CD4-positive, CD25-positive, alpha-beta regulatory T cell (primary cell): Measurements from ENCODE around the gene CNPY4. TPM values are rescaled to one million over a fixed set of nuclear protein-coding genes. Genes with fewer than 3 reads are reported as not detected.

Source experiments
- polyA plus RNA-seq, 4 donors: library from polyadenylated mRNA; unstranded; fragments of 300-500 nt; fragmentation: Illumina TruSeq; gene quantifications; one replicate each; pipeline ENCODE4 v1.2.3, GENCODE V29; 2021
- total RNA-seq: library from RNA; stranded (reverse); gene quantifications from one replicate; pipeline ENCODE4 v1.2.3, GENCODE V29; 2022

The CNPY4 gene
- total and polyA plus RNA-seq, 5 donors from 2014 or later = 14.1 to 20.7 (median 19.8) TPM

Other genes with a start within 250 kb of the CNPY4 start
- gene OR2AE1, start 242.6 kb upstream of the CNPY4 start, total RNA-seq = 0.99 TPM
- not detected for gene OR2AE1, start 242.6 kb upstream of the CNPY4 start, polyA plus RNA-seq
- 28.6 TPM for gene TRIM4, start 200.1 kb upstream of the CNPY4 start, total RNA-seq
- gene TRIM4, start 200.1 kb upstream of the CNPY4 start, polyA plus RNA-seq = 10 to 100 TPM; 21.3 to 32.6 (median 27.8) TPM
- gene GJC3, start 190.0 kb upstream of the CNPY4 start, total RNA-seq = 0.35 TPM
- 1 to 10 TPM in 3 of 4 donors, under 1 TPM in 1; 1.00 to 3.0 (median 1.5) TPM for gene GJC3, start 190.0 kb upstream of the CNPY4 start, polyA plus RNA-seq
- not detected for gene AZGP1, start 143.6 kb upstream of the CNPY4 start, total RNA-seq
- gene AZGP1, start 143.6 kb upstream of the CNPY4 start, polyA plus RNA-seq = not detected
- 57.8 TPM for gene ZKSCAN1, start 104.0 kb upstream of the CNPY4 start, total RNA-seq
- 10 to 100 TPM; 21.6 to 27.7 (median 26.8) TPM for gene ZKSCAN1, start 104.0 kb upstream of the CNPY4 start, polyA plus RNA-seq
- 6.0 TPM for gene ZSCAN21, start 69.9 kb upstream of the CNPY4 start, total RNA-seq
- gene ZSCAN21, start 69.9 kb upstream of the CNPY4 start, polyA plus RNA-seq = 1 to 10 TPM; 5.1 to 9.8 (median 8.6) TPM
- 29.2 TPM for gene ZNF3, start 37.9 kb upstream of the CNPY4 start, total RNA-seq
- 10 to 100 TPM; 13.4 to 27.6 (median 20.7) TPM for gene ZNF3, start 37.9 kb upstream of the CNPY4 start, polyA plus RNA-seq
- gene COPS6, start 30.7 kb upstream of the CNPY4 start, total RNA-seq = 74.4 TPM
- 100 to 1,000 TPM; 123 to 180 (median 144) TPM for gene COPS6, start 30.7 kb upstream of the CNPY4 start, polyA plus RNA-seq
- gene MCM7, start 18.2 kb upstream of the CNPY4 start, total RNA-seq = 82.0 TPM
- gene MCM7, start 18.2 kb upstream of the CNPY4 start, polyA plus RNA-seq = 10 to 100 TPM; 31.2 to 45.2 (median 35.8) TPM
- 5.6 TPM for gene AP4M1, start 18.0 kb upstream of the CNPY4 start, total RNA-seq
- gene AP4M1, start 18.0 kb upstream of the CNPY4 start, polyA plus RNA-seq = 1 to 10 TPM; 2.6 to 6.4 (median 4.3) TPM
- gene TAF6, start 276 bp upstream of the CNPY4 start, total RNA-seq = 47.1 TPM
- gene TAF6, start 276 bp upstream of the CNPY4 start, polyA plus RNA-seq = 10 to 100 TPM; 17.9 to 24.5 (median 21.9) TPM
- gene MBLAC1, start 7.3 kb downstream of the CNPY4 start, total RNA-seq = 4.0 TPM
- gene MBLAC1, start 7.3 kb downstream of the CNPY4 start, polyA plus RNA-seq = 1 to 10 TPM; 1.6 to 3.8 (median 2.3) TPM
- 136 TPM for gene LAMTOR4, start 29.3 kb downstream of the CNPY4 start, total RNA-seq
- 100 to 1,000 TPM; 450 to 474 (median 465) TPM for gene LAMTOR4, start 29.3 kb downstream of the CNPY4 start, polyA plus RNA-seq
- gene TRAPPC14, start 39.1 kb downstream of the CNPY4 start, total RNA-seq = 54.6 TPM
- 1 to 10 TPM; 2.3 to 4.3 (median 3.9) TPM for gene TRAPPC14, start 39.1 kb downstream of the CNPY4 start, polyA plus RNA-seq
- 6.1 TPM for gene GAL3ST4, start 49.0 kb downstream of the CNPY4 start, total RNA-seq
- gene GAL3ST4, start 49.0 kb downstream of the CNPY4 start, polyA plus RNA-seq = 1 to 10 TPM; 2.6 to 7.7 (median 5.3) TPM
- 7.0 TPM for gene GPC2, start 57.7 kb downstream of the CNPY4 start, total RNA-seq
- under 1 TPM in 3 of 4 donors, not detected in 1; 0.16 to 0.27 (median 0.23) TPM for gene GPC2, start 57.7 kb downstream of the CNPY4 start, polyA plus RNA-seq
- 6.2 TPM for gene STAG3, start 58.3 kb downstream of the CNPY4 start, total RNA-seq
- 1 to 10 TPM in 1 of 4 donors, under 1 TPM in 3; 0.53 to 4.0 (median 0.77) TPM for gene STAG3, start 58.3 kb downstream of the CNPY4 start, polyA plus RNA-seq
- 46.3 TPM for gene PVRIG, start 100.3 kb downstream of the CNPY4 start, total RNA-seq
- 100 to 1,000 TPM in 2 of 4 donors, 10 to 100 TPM in 2; 89.0 to 126 (median 97.6) TPM for gene PVRIG, start 100.3 kb downstream of the CNPY4 start, polyA plus RNA-seq
- not detected for gene SPDYE3, start 188.1 kb downstream of the CNPY4 start, total RNA-seq
- 1 to 10 TPM; 4.5 to 7.2 (median 6.1) TPM for gene SPDYE3, start 188.1 kb downstream of the CNPY4 start, polyA plus RNA-seq
- gene PILRB, start 238.5 kb downstream of the CNPY4 start, total RNA-seq = 88.0 TPM
- 1 to 10 TPM; 2.1 to 3.6 (median 2.5) TPM for gene PILRB, start 238.5 kb downstream of the CNPY4 start, polyA plus RNA-seq